Nephron (organoid): ENCODE measurements around the gene IRF9.

Experiments used
- H3K27ac Mint-ChIP-seq, 3 experiments: 2 replicates each; pipeline ENCODE4 v1.8.0; 2020; ENCODE audit warnings: mixed read lengths in 3 of 3, mild to moderate bottlenecking in 2 of 3, moderate library complexity in 1 of 3
- H3K27me3 Mint-ChIP-seq: 2 replicates; pipeline ENCODE4 v1.8.0; 2021; ENCODE audit warnings: low read depth, mild to moderate bottlenecking, moderate library complexity, mixed read lengths
- H3K36me3 Mint-ChIP-seq: 2 replicates; pipeline ENCODE4 v1.8.0; 2020; ENCODE audit warnings: low read depth, mixed read lengths
- H3K4me1 Mint-ChIP-seq: 2 replicates; pipeline ENCODE4 v1.8.0; 2020; ENCODE audit warnings: mixed read lengths
- H3K4me3 Mint-ChIP-seq, 3 experiments: 2 replicates each; pipeline ENCODE4 v1.8.0; 2020; ENCODE audit warnings: mild to moderate bottlenecking in 3 of 3, mixed read lengths in 3 of 3, moderate library complexity in 2 of 3
- H3K9me3 Mint-ChIP-seq: 2 replicates; pipeline ENCODE4 v1.8.0; 2020; ENCODE audit warnings: mixed read lengths
- TF ChIP-seq, protein P1 (sequence below), 3 experiments: fragments of 200-600 bp; sonication (generic); IDR thresholded peaks; one replicate each; pipeline ENCODE4 v1.5.0; 2021; ENCODE audit warnings: antibody characterized with exemption in 3 of 3; ENCODE audit not compliant: unreplicated experiment in 3 of 3

The IRF9 gene

DNA sequence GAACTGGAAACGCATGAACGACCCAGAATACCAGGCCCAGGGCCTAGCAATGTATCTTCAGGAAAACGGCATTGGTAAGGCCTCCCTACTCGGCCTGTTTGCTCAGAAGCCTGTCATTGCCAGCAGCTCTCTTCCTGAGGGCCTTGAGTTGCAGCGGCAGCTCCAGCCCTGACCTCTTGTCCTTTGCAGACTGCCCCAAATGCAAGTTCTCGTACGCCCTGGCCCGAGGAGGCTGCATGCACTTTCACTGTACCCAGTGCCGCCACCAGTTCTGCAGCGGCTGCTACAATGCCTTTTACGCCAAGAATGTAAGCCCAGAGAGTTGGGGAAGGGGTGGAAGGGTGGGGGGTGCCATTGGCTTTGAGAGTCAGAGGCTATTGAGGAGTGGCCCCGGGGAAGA, 3.7 kb upstream of the IRF9 start:
- Mint-ChIP-seq H3K27me3 (no peaks in the 10 kb centered on the region), H3K4me1 (peaks cover 15% of the 10 kb centered on the region), H3K27ac (no peak overlapping the region), H3K36me3 (peaks cover 50% of the 10 kb centered on the region), H3K9me3 (no peaks in the 10 kb centered on the region), H3K4me3 (no peak overlapping the region)
- TF ChIP-seq, protein P1, sequence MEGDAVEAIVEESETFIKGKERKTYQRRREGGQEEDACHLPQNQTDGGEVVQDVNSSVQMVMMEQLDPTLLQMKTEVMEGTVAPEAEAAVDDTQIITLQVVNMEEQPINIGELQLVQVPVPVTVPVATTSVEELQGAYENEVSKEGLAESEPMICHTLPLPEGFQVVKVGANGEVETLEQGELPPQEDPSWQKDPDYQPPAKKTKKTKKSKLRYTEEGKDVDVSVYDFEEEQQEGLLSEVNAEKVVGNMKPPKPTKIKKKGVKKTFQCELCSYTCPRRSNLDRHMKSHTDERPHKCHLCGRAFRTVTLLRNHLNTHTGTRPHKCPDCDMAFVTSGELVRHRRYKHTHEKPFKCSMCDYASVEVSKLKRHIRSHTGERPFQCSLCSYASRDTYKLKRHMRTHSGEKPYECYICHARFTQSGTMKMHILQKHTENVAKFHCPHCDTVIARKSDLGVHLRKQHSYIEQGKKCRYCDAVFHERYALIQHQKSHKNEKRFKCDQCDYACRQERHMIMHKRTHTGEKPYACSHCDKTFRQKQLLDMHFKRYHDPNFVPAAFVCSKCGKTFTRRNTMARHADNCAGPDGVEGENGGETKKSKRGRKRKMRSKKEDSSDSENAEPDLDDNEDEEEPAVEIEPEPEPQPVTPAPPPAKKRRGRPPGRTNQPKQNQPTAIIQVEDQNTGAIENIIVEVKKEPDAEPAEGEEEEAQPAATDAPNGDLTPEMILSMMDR (IDR thresholded peaks at IDR 0.05; ENCODE audit: unreplicated experiment in 3 of 3): no peak

DNA sequence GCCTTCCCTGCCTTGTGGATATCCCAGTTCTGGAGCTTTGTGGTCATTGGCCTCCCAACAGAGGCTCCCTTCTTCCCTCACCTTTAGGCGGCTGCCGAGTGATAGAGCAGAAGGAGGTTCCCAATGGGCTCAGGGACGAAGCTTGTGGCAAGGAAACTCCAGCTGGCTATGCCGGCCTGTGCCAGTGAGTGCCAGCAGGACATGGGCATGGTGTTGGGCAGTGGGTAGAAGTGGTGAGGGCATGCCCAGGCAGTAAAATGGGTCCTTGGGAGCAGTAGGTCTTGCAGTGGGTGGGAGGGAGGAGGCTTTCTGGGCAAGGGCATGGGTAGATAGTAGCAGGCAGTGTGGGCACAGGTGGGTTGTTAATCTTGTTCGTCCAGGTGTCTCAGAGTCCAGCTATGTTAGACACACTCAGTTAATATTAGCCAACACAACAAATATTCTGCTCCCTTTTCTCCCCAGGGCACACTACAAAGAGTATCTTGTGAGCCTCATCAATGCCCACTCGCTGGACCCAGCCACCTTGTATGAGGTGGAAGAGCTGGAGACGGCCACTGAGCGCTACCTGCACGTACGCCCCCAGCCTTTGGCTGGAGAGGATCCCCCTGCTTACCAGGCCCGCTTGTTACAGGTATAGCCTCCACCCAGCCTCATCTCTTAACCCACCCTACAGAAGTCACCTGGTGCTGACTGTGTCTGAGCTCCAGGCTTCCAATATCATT, 1.1 kb upstream of the IRF9 start:
- Mint-ChIP-seq H3K27ac (peak overlapping the region in 1 of 3 experiments; percentile 46), H3K4me1 (peaks cover 16% of the 10 kb centered on the region), H3K4me3 (peak overlapping the region; percentile 21 to 55 (median 55)), H3K36me3 (peaks cover 57% of the 10 kb centered on the region), H3K27me3 (no peaks in the 10 kb centered on the region), H3K9me3 (no peaks in the 10 kb centered on the region)
- TF ChIP-seq, protein P1 (IDR thresholded peaks at IDR 0.05; ENCODE audit: unreplicated experiment in 3 of 3): no peak

DNA sequence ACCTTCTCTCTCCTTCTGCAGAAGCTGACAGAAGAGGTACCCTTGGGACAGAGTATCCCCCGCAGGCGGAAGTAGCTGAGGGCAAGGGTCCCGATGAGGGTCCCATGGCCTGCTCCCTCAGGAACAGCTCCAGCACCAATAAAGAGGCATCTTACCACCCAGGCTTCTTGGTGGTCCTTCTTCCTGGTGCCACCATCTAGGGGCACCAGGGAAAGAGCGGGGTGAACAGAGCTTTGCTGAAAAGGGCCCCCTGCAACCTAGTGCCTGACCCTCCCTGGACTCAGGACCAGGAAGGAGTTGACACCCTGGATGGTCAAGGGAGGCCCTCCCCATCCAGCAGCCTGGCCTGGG, 591 bp upstream of the IRF9 start:
- Mint-ChIP-seq H3K4me3 (peak overlapping the region; percentile 21 to 93 (median 55)), H3K9me3 (no peaks in the 10 kb centered on the region), H3K4me1 (peaks cover 16% of the 10 kb centered on the region), H3K27ac (peak overlapping the region; percentile 46 to 96 (median 90)), H3K36me3 (peaks cover 57% of the 10 kb centered on the region), H3K27me3 (no peaks in the 10 kb centered on the region)
- TF ChIP-seq, protein P1 (IDR thresholded peaks at IDR 0.05; ENCODE audit: unreplicated experiment in 3 of 3): no peak

DNA sequence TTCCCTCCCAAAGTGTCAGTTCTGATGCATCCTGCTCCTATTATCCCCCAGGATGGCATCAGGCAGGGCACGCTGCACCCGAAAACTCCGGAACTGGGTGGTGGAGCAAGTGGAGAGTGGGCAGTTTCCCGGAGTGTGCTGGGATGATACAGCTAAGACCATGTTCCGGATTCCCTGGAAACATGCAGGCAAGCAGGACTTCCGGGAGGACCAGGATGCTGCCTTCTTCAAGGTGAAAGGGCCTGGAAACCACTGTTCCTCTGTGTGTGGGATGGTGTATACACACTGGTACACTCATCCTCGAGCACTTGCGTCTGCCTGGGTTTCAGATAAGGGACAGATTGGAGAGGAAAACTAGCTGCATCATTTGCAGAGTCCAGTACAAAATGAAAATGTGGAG, 1.0 kb downstream of the IRF9 start:
- Mint-ChIP-seq H3K27ac (peak overlapping the region; percentile 90 to 96 (median 96)), H3K36me3 (peaks cover 60% of the 10 kb centered on the region), H3K9me3 (no peaks in the 10 kb centered on the region), H3K27me3 (no peaks in the 10 kb centered on the region), H3K4me1 (peaks cover 16% of the 10 kb centered on the region), H3K4me3 (peak overlapping the region; percentile 91 to 96 (median 93))
- TF ChIP-seq, protein P1 (IDR thresholded peaks at IDR 0.05; ENCODE audit: unreplicated experiment in 3 of 3): no peak

DNA sequence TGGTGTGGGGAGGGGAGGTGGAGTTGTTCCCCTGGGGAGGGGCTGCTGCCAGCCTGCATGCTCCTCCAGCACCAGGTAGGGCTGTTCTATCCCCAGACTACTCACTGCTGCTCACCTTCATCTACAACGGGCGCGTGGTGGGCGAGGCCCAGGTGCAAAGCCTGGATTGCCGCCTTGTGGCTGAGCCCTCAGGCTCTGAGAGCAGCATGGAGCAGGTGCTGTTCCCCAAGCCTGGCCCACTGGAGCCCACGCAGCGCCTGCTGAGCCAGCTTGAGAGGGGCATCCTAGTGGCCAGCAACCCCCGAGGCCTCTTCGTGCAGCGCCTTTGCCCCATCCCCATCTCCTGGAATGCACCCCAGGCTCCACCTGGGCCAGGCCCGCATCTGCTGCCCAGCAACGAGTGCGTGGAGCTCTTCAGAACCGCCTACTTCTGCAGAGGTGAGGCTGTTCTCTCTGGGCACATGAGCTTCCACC, 3.5 kb downstream of the IRF9 start:
- no peak overlapping the region for H3K4me3 Mint-ChIP-seq

More for the DNA sequence above, 3.5 kb downstream of the IRF9 start:
- Mint-ChIP-seq H3K9me3 (no peaks in the 10 kb centered on the region), H3K27ac (no peak overlapping the region), H3K36me3 (peaks cover 57% of the 10 kb centered on the region), H3K27me3 (no peaks in the 10 kb centered on the region), H3K4me1 (peaks cover 16% of the 10 kb centered on the region)
- TF ChIP-seq, protein P1 (IDR thresholded peaks at IDR 0.05; ENCODE audit: unreplicated experiment in 3 of 3): no peak
